GM12878 (cell line): ENCODE measurements around the gene GBGT1. TPM values are rescaled to one million over a fixed set of nuclear protein-coding genes. Genes with fewer than 3 reads are reported as not detected.

Experiments used
- ATAC-seq: fragments of 200-7000 bp; cut with Tn5 transposase; 3 replicates; pipeline ENCODE4 v1.9.1; 2020; ENCODE audit warnings: mild to moderate bottlenecking, moderate library complexity
- BruUV-seq: library from RNA; stranded (reverse); fragments of 400-500 nt; replicated peaks from 2 replicates; lab custom pipeline; 2021; lab: Mats Ljungman, UMichigan
- CTCF ChIA-PET: fragments of 300-600 bp; sonication (Branson Sonifier 250); formaldehyde crosslinking; extraction: SDS; loops from one replicate; lab custom pipeline; 2021; ENCODE audit warnings: inconsistent platforms; lab: Yijun Ruan, JAX
- POLR2A ChIA-PET: fragments of 350-600 bp; formaldehyde crosslinking; extraction: SDS; loops from one replicate; lab custom pipeline; 2021; ENCODE audit warnings: inconsistent platforms; lab: Charles Lee
- RAD21 ChIA-PET: fragments of 300-600 bp; sonication (Branson Sonifier 250); formaldehyde crosslinking; loops from one replicate; lab custom pipeline; 2023; ENCODE audit warnings: antibody characterized with exemption; ENCODE audit not compliant: unreplicated experiment; lab: Charles Lee
- SMC1A ChIA-PET: fragments of 300-600 bp; sonication (Branson Sonifier 250); formaldehyde crosslinking; loops from one replicate; lab custom pipeline; 2023; ENCODE audit not compliant: unreplicated experiment, uncharacterized antibody; lab: Charles Lee
- DNase-seq: peaks from one replicate; pipeline ENCODE4 v3.0.0-alpha.2; 2011; ENCODE audit warnings: low read depth, low spot score
- FAIRE-seq: peaks from 3 replicates; lab custom pipeline; 2011; peaks lifted over from hg19 to GRCh38; lab: Jason Lieb, UNC
- H2AFZ ChIP-seq: 2 replicates; pipeline ENCODE4 v1.6.0; 2011; ENCODE audit warnings: low read depth, low read length, control low read depth; ENCODE audit not compliant: control insufficient read depth
- H3K27ac ChIP-seq: 2 replicates; pipeline ENCODE4 v1.5.1; 2011; ENCODE audit warnings: control low read depth; ENCODE audit not compliant: control insufficient read depth, insufficient read depth
- H3K27me3 ChIP-seq, 2 experiments: replicated peaks in 1 of 2; 2 replicates each; pipeline versions ENCODE4 v1.6.0 to v1.6.1; 2011; ENCODE audit warnings: low read length in 1 of 2; ENCODE audit not compliant: control insufficient read depth in 2 of 2, insufficient read depth in 2 of 2
- H3K36me3 ChIP-seq, 2 experiments: 2 replicates each; pipeline ENCODE4 v1.5.1; 2011; ENCODE audit warnings: low read length in 1 of 2; ENCODE audit not compliant: control insufficient read depth in 2 of 2, insufficient read depth in 2 of 2
- H3K4me1 ChIP-seq: 2 replicates; pipeline ENCODE4 v1.6.1; 2011; ENCODE audit warnings: mild to moderate bottlenecking, low read length, moderate library complexity, mixed read lengths; ENCODE audit not compliant: control insufficient read depth, insufficient read depth
- H3K4me2 ChIP-seq: 2 replicates; pipeline ENCODE4 v1.6.0; 2011; ENCODE audit warnings: control low read depth; ENCODE audit not compliant: control insufficient read depth, insufficient read depth
- H3K4me3 ChIP-seq: fragments of 200-600 bp; sonication (generic); 2 replicates; pipeline ENCODE4 v1.5.1; 2016
- H3K79me2 ChIP-seq: 2 replicates; pipeline ENCODE4 v1.6.0; 2011; ENCODE audit warnings: low read length; ENCODE audit not compliant: control insufficient read depth, insufficient read depth
- H3K9ac ChIP-seq: 2 replicates; pipeline ENCODE4 v1.8.0; 2011; ENCODE audit warnings: low read length, control low read depth, mixed read lengths; ENCODE audit not compliant: control insufficient read depth, insufficient read depth
- H3K9me3 ChIP-seq: replicated peaks from 3 replicates; pipeline ENCODE4 v1.5.1; 2011; ENCODE audit warnings: mild to moderate bottlenecking, low read length; ENCODE audit not compliant: control insufficient read depth, insufficient read depth
- H4K20me1 ChIP-seq: 2 replicates; pipeline ENCODE4 v1.6.0; 2011; ENCODE audit not compliant: control insufficient read depth, insufficient read depth
- IRF4 ChIP-seq: IDR thresholded peaks from 2 replicates; pipeline ENCODE4 v1.6.1; 2011; ENCODE audit warnings: low read depth, low read length
- MLLT1 ChIP-seq: fragments of 450-650 bp; IDR thresholded peaks from 2 replicates; pipeline ENCODE4 v1.6.1; 2016; ENCODE audit warnings: mild to moderate bottlenecking
- MXI1 ChIP-seq: fragments of 150-350 bp; IDR thresholded peaks from 2 replicates; pipeline ENCODE4 v1.6.1; 2011; ENCODE audit warnings: low read depth, mild to moderate bottlenecking, inconsistent platforms, low read length, improper control_type of control experiment
- SMAD5 ChIP-seq: IDR thresholded peaks from 2 replicates; pipeline ENCODE4 v1.6.1; 2016; ENCODE audit warnings: antibody characterized with exemption, low read depth
- STAT1 ChIP-seq: fragments of 450-650 bp; conservative IDR thresholded peaks from 2 replicates; pipeline ENCODE4 v1.6.1; 2014; ENCODE audit warnings: antibody characterized with exemption, mild to moderate bottlenecking
- SUZ12 ChIP-seq: fragments of 200-600 bp; sonication (generic); IDR thresholded peaks from one replicate; pipeline ENCODE4 v1.6.1; 2018; ENCODE audit warnings: antibody characterized with exemption, mild to moderate bottlenecking; ENCODE audit not compliant: unreplicated experiment
- TAF1 ChIP-seq: IDR thresholded peaks from 2 replicates; pipeline ENCODE4 v1.6.1; 2011; ENCODE audit warnings: mild to moderate bottlenecking, low read depth, low read length, borderline replicate concordance
- WRNIP1 ChIP-seq: IDR thresholded peaks from 2 replicates; pipeline ENCODE4 v1.6.1; 2011; ENCODE audit warnings: low read depth, low read length, improper control_type of control experiment, borderline replicate concordance
- ZBED1 ChIP-seq: IDR thresholded peaks from 2 replicates; pipeline ENCODE4 v1.6.1; 2016; ENCODE audit warnings: borderline replicate concordance
- ZNF622 ChIP-seq: fragments of 450-650 bp; IDR thresholded peaks from 2 replicates; pipeline ENCODE4 v1.6.1; 2017; ENCODE audit warnings: mild to moderate bottlenecking, inconsistent platforms
- WGBS: methylation state at CpG from one replicate; pipeline ENCODE4 v1.1.6; 2016; ENCODE audit warnings: low lambda C conversion rate; ENCODE audit not compliant: insufficient replicate concordance, insufficient coverage; ENCODE audit errors: missing lambda C conversion rate; 5-methylcytosine and 5-hydroxymethylcytosine counted together
- in situ Hi-C: fragments of 300-500 bp; cut with MboI; formaldehyde crosslinking; loops from 9 replicates; pipeline ENCODE4 v1.14.3; 2018; ENCODE audit warnings: mixed read lengths
- intact Hi-C: fragments of 100-400 bp; cut with micrococcal nuclease; formaldehyde crosslinking; loops from one replicate; pipeline ENCODE4 v1.14.2; 2022; ENCODE audit not compliant: unreplicated experiment
- polyA plus RNA-seq, 11 experiments: library from polyadenylated mRNA; depleted of rRNA in 4 of 11; unstranded in 6 of 11; stranded (reverse) in 5 of 11; fragments of >200 nt; fragmentation: Nextera tagmentation in 4 of 11; fragmentation: Illumina TruSeq in 1 of 11; extraction: Ambion mirVana in 4 of 11; extraction: Trizol in 1 of 11; gene quantifications; 1 replicate in 1 of 11; 2 replicates in 10 of 11; pipeline versions ENCODE4 v1.2.1 to v1.2.3, GENCODE V29; 2011 to 2016; ENCODE audit warnings: inconsistent platforms in 2 of 11, missing spikeins in 2 of 11, low read depth in 1 of 11
- total RNA-seq, 4 experiments: library from RNA; depleted of rRNA in 3 of 4; stranded (reverse); fragments of >200 nt in 3 of 4; fragmentation: Illumina TruSeq in 1 of 4; extraction: Trizol in 1 of 4; gene quantifications; 2 replicates each; pipeline versions ENCODE4 v1.2.1 to v1.2.3, GENCODE V29; 2013 to 2021
- TF ChIP-seq, protein P1 (sequence below): fragments of 450-650 bp; formaldehyde crosslinking; IDR thresholded peaks from 2 replicates; pipeline ENCODE4 v1.5.0; 2022; ENCODE audit warnings: mild to moderate bottlenecking, missing genetic modification characterization
- TF ChIP-seq, protein P2 (sequence below): fragments of 450-650 bp; conservative IDR thresholded peaks from 2 replicates; pipeline ENCODE4 v1.6.1; 2017; ENCODE audit warnings: mild to moderate bottlenecking, moderate library complexity

GBGT1 gene
- total and polyA plus RNA-seq, 10 of the 15 experiments (the other 5 are each of a cell fraction or from before 2014, with no cell fraction given), result 0.08 to 1.9 (median 0.49) TPM

DNA sequence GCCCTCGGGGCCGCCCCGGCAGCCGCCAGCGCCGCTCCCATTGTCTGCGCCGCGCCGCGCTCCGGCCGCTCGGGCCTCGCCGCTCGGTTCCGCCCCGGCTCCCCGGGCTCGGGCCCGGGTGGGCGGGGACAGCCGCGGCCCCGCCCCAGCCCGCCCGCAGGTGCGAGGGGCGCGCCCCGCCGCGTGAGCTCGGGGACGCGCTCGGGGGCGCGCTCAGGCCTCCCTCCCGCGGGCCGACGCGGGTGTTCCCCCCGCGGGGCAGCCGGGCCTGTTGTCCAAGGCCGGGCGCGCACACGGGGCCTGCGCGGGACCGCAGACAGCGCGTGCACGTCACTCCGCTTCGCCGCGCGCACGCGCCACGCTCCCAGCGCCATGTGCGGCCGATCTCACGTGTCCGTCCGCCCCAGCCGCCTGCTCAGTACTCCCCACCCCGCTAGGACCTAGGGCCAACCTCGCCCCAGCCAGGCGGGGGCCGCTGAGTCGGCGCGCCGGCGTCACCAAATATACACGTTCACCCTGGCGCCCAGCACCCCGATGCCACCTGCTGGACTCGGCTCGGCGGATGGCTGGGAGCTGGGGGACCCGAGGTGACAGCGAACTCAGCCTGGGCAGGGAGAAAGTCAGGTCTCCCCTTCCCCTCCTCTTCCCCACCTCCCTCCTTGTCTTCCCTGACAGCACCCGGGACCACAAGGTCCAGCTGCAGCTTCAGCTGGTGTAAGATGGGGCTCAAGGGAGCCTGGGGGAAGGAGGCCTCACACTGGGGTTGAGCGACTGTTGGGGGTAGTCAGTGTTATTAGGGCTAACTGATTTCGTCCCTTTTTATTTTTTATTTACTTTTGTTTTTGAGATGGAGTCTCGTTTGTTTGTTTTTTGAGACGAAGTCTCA is 14.3 kb downstream of the GBGT1 start:
- TSS peak; percentile 67 for BruUV-seq
- peak; percentile 85 for ATAC-seq
- WGBS, result 1% methylated on average over 16 of the region's 95 CpGs
- Histone ChIP-seq H3K9me3 (no peaks in the 10 kb centered on the region), H3K79me2 (peaks cover 35% of the 10 kb centered on the region), H3K27ac (peak overlapping the region; percentile 72), H3K36me3 (no peaks in the 10 kb centered on the region), H4K20me1 (no peaks in the 10 kb centered on the region), H3K4me1 (peaks cover 15% of the 10 kb centered on the region), H3K4me2 (peak overlapping the region; percentile 90), H2AFZ (peak overlapping the region; percentile 91), H3K4me3 (peak overlapping the region; percentile 55), H3K27me3 (no peaks in the 10 kb centered on the region), H3K9ac (peak overlapping the region; percentile 65)
- DNase-seq, result peak; percentile 85
- ChIA-PET POLR2A (interaction anchor here (0.6 to 3.2 kb wide), 6 partner anchors 16 to 336 kb away, joined by 3 to 20 read pairs (median 4); partner anchors contain the start of gene RALGDS), CTCF (interaction anchor here (0.7 to 8.7 kb wide), 7 partner anchors 11 to 329 kb away, joined by 3 to 401 read pairs (median 4); partner anchors contain the start of genes GFI1B and RALGDS), SMC1A (interaction anchor here (1.6 kb wide), 1 partner anchor 31 kb away, joined by 3 read pairs; no protein-coding TSS in a partner anchor), RAD21 (interaction anchor here (1.4 to 8.2 kb wide), 2 partner anchors 33 to 127 kb away, joined by 6 to 219 read pairs; partner anchors contain the start of gene RALGDS)
- peak; percentile 88 for FAIRE-seq
- in situ Hi-C loops, result loop anchor here (5.0 to 25.0 kb wide), 3 partner anchors 42 to 1887 kb away; no protein-coding TSS in a partner anchor
- intact Hi-C loops, result loop anchor here (1.0 to 5.0 kb wide), 2 partner anchors 28 to 127 kb away; partner anchors contain the start of gene RALGDS
- TF ChIP-seq IRF4, result no peak
- TF ChIP-seq, protein P1, sequence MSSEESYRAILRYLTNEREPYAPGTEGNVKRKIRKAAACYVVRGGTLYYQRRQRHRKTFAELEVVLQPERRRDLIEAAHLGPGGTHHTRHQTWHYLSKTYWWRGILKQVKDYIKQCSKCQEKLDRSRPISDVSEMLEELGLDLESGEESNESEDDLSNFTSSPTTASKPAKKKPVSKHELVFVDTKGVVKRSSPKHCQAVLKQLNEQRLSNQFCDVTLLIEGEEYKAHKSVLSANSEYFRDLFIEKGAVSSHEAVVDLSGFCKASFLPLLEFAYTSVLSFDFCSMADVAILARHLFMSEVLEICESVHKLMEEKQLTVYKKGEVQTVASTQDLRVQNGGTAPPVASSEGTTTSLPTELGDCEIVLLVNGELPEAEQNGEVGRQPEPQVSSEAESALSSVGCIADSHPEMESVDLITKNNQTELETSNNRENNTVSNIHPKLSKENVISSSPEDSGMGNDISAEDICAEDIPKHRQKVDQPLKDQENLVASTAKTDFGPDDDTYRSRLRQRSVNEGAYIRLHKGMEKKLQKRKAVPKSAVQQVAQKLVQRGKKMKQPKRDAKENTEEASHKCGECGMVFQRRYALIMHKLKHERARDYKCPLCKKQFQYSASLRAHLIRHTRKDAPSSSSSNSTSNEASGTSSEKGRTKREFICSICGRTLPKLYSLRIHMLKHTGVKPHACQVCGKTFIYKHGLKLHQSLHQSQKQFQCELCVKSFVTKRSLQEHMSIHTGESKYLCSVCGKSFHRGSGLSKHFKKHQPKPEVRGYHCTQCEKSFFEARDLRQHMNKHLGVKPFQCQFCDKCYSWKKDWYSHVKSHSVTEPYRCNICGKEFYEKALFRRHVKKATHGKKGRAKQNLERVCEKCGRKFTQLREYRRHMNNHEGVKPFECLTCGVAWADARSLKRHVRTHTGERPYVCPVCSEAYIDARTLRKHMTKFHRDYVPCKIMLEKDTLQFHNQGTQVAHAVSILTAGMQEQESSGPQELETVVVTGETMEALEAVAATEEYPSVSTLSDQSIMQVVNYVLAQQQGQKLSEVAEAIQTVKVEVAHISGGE (CRISPR knock-in tag), result no peak
- TF ChIP-seq, protein P2, sequence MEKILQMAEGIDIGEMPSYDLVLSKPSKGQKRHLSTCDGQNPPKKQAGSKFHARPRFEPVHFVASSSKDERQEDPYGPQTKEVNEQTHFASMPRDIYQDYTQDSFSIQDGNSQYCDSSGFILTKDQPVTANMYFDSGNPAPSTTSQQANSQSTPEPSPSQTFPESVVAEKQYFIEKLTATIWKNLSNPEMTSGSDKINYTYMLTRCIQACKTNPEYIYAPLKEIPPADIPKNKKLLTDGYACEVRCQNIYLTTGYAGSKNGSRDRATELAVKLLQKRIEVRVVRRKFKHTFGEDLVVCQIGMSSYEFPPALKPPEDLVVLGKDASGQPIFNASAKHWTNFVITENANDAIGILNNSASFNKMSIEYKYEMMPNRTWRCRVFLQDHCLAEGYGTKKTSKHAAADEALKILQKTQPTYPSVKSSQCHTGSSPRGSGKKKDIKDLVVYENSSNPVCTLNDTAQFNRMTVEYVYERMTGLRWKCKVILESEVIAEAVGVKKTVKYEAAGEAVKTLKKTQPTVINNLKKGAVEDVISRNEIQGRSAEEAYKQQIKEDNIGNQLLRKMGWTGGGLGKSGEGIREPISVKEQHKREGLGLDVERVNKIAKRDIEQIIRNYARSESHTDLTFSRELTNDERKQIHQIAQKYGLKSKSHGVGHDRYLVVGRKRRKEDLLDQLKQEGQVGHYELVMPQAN, result 0 out of 2 replicates have a peak, but pooled peaks have one; percentile 62
- TF ChIP-seq ZBED1, result no peak
- no peak for TF ChIP-seq ZNF622
- TF ChIP-seq SUZ12, result no peak
- no peak for TF ChIP-seq WRNIP1
- peak; percentile 39; the same call in 1 of the 2 replicates for TF ChIP-seq TAF1
- 0 out of 2 replicates have a peak, but pooled peaks have one; percentile 29 for TF ChIP-seq MLLT1
- TF ChIP-seq SMAD5, result no peak
- TF ChIP-seq MXI1, result peak; percentile 92
- TF ChIP-seq STAT1, result 0 out of 2 replicates have a peak, but pooled peaks have one; percentile 76
